IMR-90 (cell line): Measurements from ENCODE around the gene FOXO6. TPM values are rescaled to one million over a fixed set of nuclear protein-coding genes. Genes with fewer than 3 reads are reported as not detected.
A peak's percentile ranks its signal among the peaks of the same experiment; 100 is the strongest.

ENCODE experiments used
- ATAC-seq: fragments of 200-7000 bp; cut with Tn5 transposase; 2 replicates; pipeline ENCODE4 v1.9.1; 2020; ENCODE audit warnings: low read depth, mild to moderate bottlenecking, moderate library complexity
- BruUV-seq: library from RNA; stranded (reverse); fragments of 400-500 nt; replicated peaks from 2 replicates; lab custom pipeline; 2021; lab: Mats Ljungman, UMichigan
- CTCF ChIA-PET: fragments of 300-600 bp; formaldehyde crosslinking; extraction: SDS; loops from one replicate; lab custom pipeline; 2021; ENCODE audit warnings: antibody characterized with exemption; lab: Yijun Ruan, JAX
- POLR2A ChIA-PET: fragments of 300-600 bp; sonication (Branson Sonifier 250); formaldehyde crosslinking; loops from one replicate; lab custom pipeline; 2022; ENCODE audit warnings: antibody characterized with exemption; ENCODE audit not compliant: unreplicated experiment; lab: Charles Lee
- DNase-seq: peaks from one replicate; pipeline ENCODE4 v3.0.0; 2013
- H2AFZ ChIP-seq: replicated peaks from 2 replicates; pipeline ENCODE3; 2013; ENCODE audit warnings: low read length, mild to moderate bottlenecking; ENCODE audit not compliant: poor library complexity
- H2AK5ac ChIP-seq: 2 replicates; pipeline ENCODE4 v1.6.1; 2013; ENCODE audit warnings: low read depth, low read length, inconsistent platforms
- H2AK9ac ChIP-seq: replicated peaks from 2 replicates; pipeline ENCODE3; 2013; ENCODE audit warnings: mild to moderate bottlenecking, low read depth, low read length, moderate library complexity; ENCODE audit not compliant: poor library complexity
- H2BK120ac ChIP-seq: 2 replicates; pipeline ENCODE4 v1.6.1; 2013; ENCODE audit warnings: low read depth, low read length, inconsistent platforms
- H2BK15ac ChIP-seq: 3 replicates; pipeline ENCODE4 v1.6.1; 2013; ENCODE audit warnings: low read depth, low read length, inconsistent platforms
- H2BK20ac ChIP-seq: 2 replicates; pipeline ENCODE4 v1.6.1; 2013; ENCODE audit warnings: low read depth, mild to moderate bottlenecking, inconsistent platforms, low read length, moderate library complexity
- H2BK5ac ChIP-seq: 2 replicates; pipeline ENCODE4 v1.6.1; 2013; ENCODE audit warnings: mild to moderate bottlenecking, low read depth, low read length, inconsistent platforms; ENCODE audit not compliant: poor library complexity, severe bottlenecking
- H3K14ac ChIP-seq: replicated peaks from 2 replicates; pipeline ENCODE4 v1.6.1; 2013; ENCODE audit warnings: low read depth, low read length, inconsistent platforms
- H3K18ac ChIP-seq: 2 replicates; pipeline ENCODE4 v1.6.1; 2013; ENCODE audit warnings: low read depth, low read length, control low read depth
- H3K23ac ChIP-seq: 2 replicates; pipeline ENCODE4 v1.6.1; 2013; ENCODE audit warnings: low read depth, low read length, inconsistent platforms
- H3K27ac ChIP-seq: 2 replicates; pipeline ENCODE4 v1.5.1; 2013; ENCODE audit warnings: mild to moderate bottlenecking, control low read depth, low read length; ENCODE audit not compliant: insufficient read depth
- H3K27me3 ChIP-seq: 2 replicates; pipeline ENCODE4 v1.6.1; 2013; ENCODE audit warnings: low read length; ENCODE audit not compliant: control insufficient read depth, insufficient read depth
- H3K36me3 ChIP-seq: 2 replicates; pipeline ENCODE4 v1.6.1; 2013; ENCODE audit warnings: low read length, mixed read lengths; ENCODE audit not compliant: control insufficient read depth, insufficient read depth
- H3K4ac ChIP-seq: 2 replicates; pipeline ENCODE4 v1.6.1; 2013; ENCODE audit warnings: low read depth, low read length, inconsistent platforms
- H3K4me1 ChIP-seq: 2 replicates; pipeline ENCODE4 v1.6.1; 2013; ENCODE audit warnings: low read length, mixed read lengths; ENCODE audit not compliant: control insufficient read depth, insufficient read depth
- H3K4me2 ChIP-seq: 2 replicates; pipeline ENCODE4 v1.6.1; 2013; ENCODE audit warnings: low read depth, mild to moderate bottlenecking, control low read depth, low read length, moderate library complexity
- H3K4me3 ChIP-seq: 2 replicates; pipeline ENCODE4 v1.5.1; 2013; ENCODE audit warnings: low read depth, mild to moderate bottlenecking, control low read depth, low read length, moderate library complexity; ENCODE audit not compliant: insufficient read depth
- H3K56ac ChIP-seq: 2 replicates; pipeline ENCODE4 v1.6.1; 2013; ENCODE audit warnings: low read length, inconsistent platforms; ENCODE audit not compliant: insufficient read depth; ENCODE audit errors: extremely low read depth
- H3K79me1 ChIP-seq, 2 experiments: 2 replicates each; pipeline ENCODE4 v1.6.1; 2013; ENCODE audit warnings: low read length in 2 of 2, inconsistent platforms in 1 of 2, low read depth in 1 of 2
- H3K9ac ChIP-seq: 2 replicates; pipeline ENCODE4 v1.6.1; 2013; ENCODE audit warnings: low read depth, low read length, control low read depth
- H3K9me1 ChIP-seq: 2 replicates; pipeline ENCODE4 v1.6.1; 2013; ENCODE audit warnings: low read length, inconsistent platforms; ENCODE audit not compliant: insufficient read depth
- H3K9me3 ChIP-seq: 2 replicates; pipeline ENCODE4 v1.6.1; 2013; ENCODE audit warnings: low read length; ENCODE audit not compliant: control insufficient read depth, insufficient read depth
- H4K20me1 ChIP-seq: 2 replicates; pipeline ENCODE4 v1.6.1; 2013; ENCODE audit warnings: low read length, inconsistent platforms; ENCODE audit not compliant: insufficient read depth
- H4K5ac ChIP-seq: 2 replicates; pipeline ENCODE4 v1.6.1; 2013; ENCODE audit warnings: mild to moderate bottlenecking, low read depth, low read length, control low read depth
- H4K8ac ChIP-seq, 2 experiments: 2 replicates each; pipeline ENCODE4 v1.6.1; 2013; ENCODE audit warnings: low read depth in 2 of 2, low read length in 2 of 2, control low read depth in 1 of 2, inconsistent platforms in 1 of 2
- H4K91ac ChIP-seq: 2 replicates; pipeline ENCODE4 v1.6.1; 2013; ENCODE audit warnings: low read depth, low read length, inconsistent platforms; ENCODE audit not compliant: insufficient read depth
- CTCF ChIP-seq: conservative IDR thresholded peaks from 2 replicates; pipeline ENCODE4 v1.5.1; 2012; ENCODE audit warnings: mild to moderate bottlenecking, low read depth, low read length, improper control_type of control experiment
- WGBS, 2 experiments: methylation state at CpG; one replicate each; pipeline versions ENCODE4 v1.1.5 to v1.1.7; 2013; ENCODE audit warnings: missing lambda C conversion rate in 2 of 2; ENCODE audit not compliant: insufficient read length in 1 of 2; ENCODE audit errors: extremely low coverage in 2 of 2; 5-methylcytosine and 5-hydroxymethylcytosine counted together
- dilution Hi-C: fragments of 300-500 bp; cut with HindIII; formaldehyde crosslinking; loops from one replicate; pipeline ENCODE4 v1.14.3; 2018; ENCODE audit warnings: low sequenced_read_pairs; ENCODE audit not compliant: unreplicated experiment
- in situ Hi-C: fragments of 300-500 bp; cut with MboI; formaldehyde crosslinking; loops from 3 replicates; pipeline ENCODE4 v1.14.3; 2019; ENCODE audit warnings: low sequenced_read_pairs, inconsistent platforms, mixed read lengths
- intact Hi-C: fragments of 100-400 bp; cut with micrococcal nuclease; formaldehyde crosslinking; loops from 2 replicates; pipeline ENCODE4 v1.10.0; 2022
- polyA plus RNA-seq, 3 experiments: library from polyadenylated mRNA; depleted of rRNA; stranded (reverse); fragments of >200 nt; gene quantifications; 2 replicates each; pipeline ENCODE4 v1.2.3, GENCODE V29; 2012; ENCODE audit warnings: low replicate concordance in 1 of 3
- total RNA-seq: library from RNA; depleted of rRNA; stranded (reverse); fragments of >200 nt; gene quantifications from 2 replicates; pipeline ENCODE4 v1.2.3, GENCODE V29; 2012

The FOXO6 gene
- total and polyA plus RNA-seq, 2 of the 4 experiments (the other 2 are of a cell fraction) = not detected

GRCh38 chr1:41351262-41352151 is 9.7 kb upstream of the FOXO6 start:
- Histone ChIP-seq H2AK9ac (no peak overlapping the region), H2AK5ac (no peak overlapping the region), H4K8ac (no peak overlapping the region), H3K4me1 (no peaks in the 10 kb centered on the region), H2AFZ (no peak overlapping the region), H2BK120ac (no peak overlapping the region), H3K9me1 (no peaks in the 10 kb centered on the region), H3K56ac (0 out of 2 replicates have a peak overlapping the region, but pooled peaks have one; percentile 4), H3K9me3 (no peaks in the 10 kb centered on the region), H3K4me3 (no peak overlapping the region), H2BK20ac (no peak overlapping the region), H3K14ac (no peak overlapping the region), H4K5ac (no peak overlapping the region), H3K27me3 (peaks cover 23% of the 10 kb centered on the region), H3K23ac (no peak overlapping the region), H2BK15ac (no peak overlapping the region), H4K20me1 (no peaks in the 10 kb centered on the region), H3K4ac (no peak overlapping the region), H3K36me3 (no peaks in the 10 kb centered on the region), H2BK5ac (no peak overlapping the region), H3K18ac (no peak overlapping the region), H3K4me2 (no peak overlapping the region), H3K27ac (no peak overlapping the region), H3K9ac (no peak overlapping the region), H3K79me1 (no peaks in the 10 kb centered on the region), H4K91ac (no peak overlapping the region)
- no peak for DNase-seq
- POLR2A ChIA-PET = no interaction called here
- dilution Hi-C loops = no loop called here
- 67% methylated on average over 2 of the region's 6 CpGs; no CpG with 5 or more reads in 1 of the 2 experiments for WGBS, 2 experiments
- in situ Hi-C loops = no loop called here
- intact Hi-C loops = no loop called here
- ATAC-seq = no peak
- TF ChIP-seq CTCF = no peak
- no TSS peak for BruUV-seq
- CTCF ChIA-PET = no interaction called here
